Liver (tissue), 9 donors: ENCODE results near the gene UAP1. TPM values are rescaled to one million over a fixed set of nuclear protein-coding genes. Genes with fewer than 3 reads are reported as not detected.

Experiments used
- DNase-seq: peaks from one replicate; pipeline ENCODE4 v3.0.0-alpha.2; 2017; ENCODE audit warnings: low spot score
- H3K27ac ChIP-seq, 2 donors: one replicate each; pipeline ENCODE4 v1.7.0; 2013; ENCODE audit warnings: inconsistent platforms in 2 of 2, low read length in 2 of 2, control low read depth in 1 of 2, low read depth in 1 of 2, mild to moderate bottlenecking in 1 of 2
- H3K27me3 ChIP-seq, 4 donors: one replicate each; pipeline versions ENCODE4 v1.6.1 to v1.7.0; 2013; ENCODE audit warnings: low read length in 3 of 4, inconsistent platforms in 1 of 4, mild to moderate bottlenecking in 1 of 4, moderate library complexity in 1 of 4; ENCODE audit not compliant: control insufficient read depth in 4 of 4, insufficient read depth in 4 of 4
- H3K36me3 ChIP-seq, 4 donors: one replicate each; pipeline versions ENCODE4 v1.6.1 to v1.7.0; 2013; ENCODE audit warnings: low read length in 3 of 4, mild to moderate bottlenecking in 3 of 4, low read depth in 1 of 4, moderate library complexity in 1 of 4; ENCODE audit not compliant: control insufficient read depth in 4 of 4, insufficient read depth in 3 of 4
- H3K4me1 ChIP-seq, 4 donors: one replicate each; pipeline versions ENCODE4 v1.6.1 to v1.7.0; 2013; ENCODE audit warnings: low read length in 3 of 4, mild to moderate bottlenecking in 3 of 4, moderate library complexity in 1 of 4; ENCODE audit not compliant: control insufficient read depth in 4 of 4, insufficient read depth in 4 of 4
- H3K4me3 ChIP-seq, 3 donors: one replicate each; pipeline versions ENCODE4 v1.6.1 to v1.7.0; 2013; ENCODE audit warnings: low read length in 3 of 3, control low read depth in 1 of 3, low read depth in 1 of 3, mild to moderate bottlenecking in 1 of 3
- H3K9ac ChIP-seq, 2 donors: one replicate each; pipeline ENCODE4 v1.7.0; 2013; ENCODE audit warnings: low read length in 2 of 2, mild to moderate bottlenecking in 2 of 2, moderate library complexity in 2 of 2, control low read depth in 1 of 2, low read depth in 1 of 2
- H3K9me3 ChIP-seq, 4 donors: one replicate each; pipeline versions ENCODE4 v1.6.1 to v1.7.0; 2013; ENCODE audit warnings: low read length in 3 of 4; ENCODE audit not compliant: control insufficient read depth in 4 of 4
- CTCF ChIP-seq: fragments of 150-350 bp; IDR thresholded peaks from 2 replicates; pipeline ENCODE4 v1.5.1; 2017; ENCODE audit warnings: improper control_type of control experiment, low read depth, low read length; ENCODE audit not compliant: missing input control
- EGR1 ChIP-seq, 2 donors: IDR thresholded peaks; 2 replicates each; pipeline ENCODE4 v1.6.1; 2016 to 2018; ENCODE audit warnings: antibody characterized with exemption in 2 of 2, low read depth in 2 of 2
- FOXA1 ChIP-seq: IDR thresholded peaks from 2 replicates; pipeline ENCODE4 v1.6.1; 2016; ENCODE audit warnings: antibody characterized with exemption
- FOXA2 ChIP-seq: IDR thresholded peaks from 2 replicates; pipeline ENCODE4 v1.6.1; 2016; ENCODE audit warnings: antibody characterized with exemption
- GABPA ChIP-seq, 2 donors: IDR thresholded peaks in 1 of 2; conservative IDR thresholded peaks in 1 of 2; 2 replicates each; pipeline ENCODE4 v1.6.1; 2016; ENCODE audit warnings: antibody characterized with exemption in 2 of 2, mild to moderate bottlenecking in 1 of 2, moderate library complexity in 1 of 2
- HNF4A ChIP-seq, 2 donors: conservative IDR thresholded peaks; 2 replicates each; pipeline ENCODE4 v1.6.1; 2016; ENCODE audit warnings: antibody characterized with exemption in 2 of 2, mild to moderate bottlenecking in 2 of 2
- JUND ChIP-seq, 2 donors: IDR thresholded peaks; 2 replicates each; pipeline ENCODE4 v1.6.1; 2016; ENCODE audit warnings: antibody characterized with exemption in 2 of 2
- MAX ChIP-seq: IDR thresholded peaks from 2 replicates; pipeline ENCODE4 v1.6.1; 2016; ENCODE audit warnings: antibody characterized with exemption
- NR2F2 ChIP-seq: IDR thresholded peaks from 2 replicates; pipeline ENCODE4 v1.6.1; 2016; ENCODE audit warnings: antibody characterized with exemption
- RAD21 ChIP-seq, 2 donors: IDR thresholded peaks; 2 replicates each; pipeline ENCODE4 v1.6.1; 2016; ENCODE audit warnings: antibody characterized with exemption in 2 of 2, mild to moderate bottlenecking in 2 of 2
- REST ChIP-seq: IDR thresholded peaks from 2 replicates; pipeline ENCODE4 v1.6.1; 2016; ENCODE audit warnings: antibody characterized with exemption, mild to moderate bottlenecking
- RXRA ChIP-seq, 2 donors: IDR thresholded peaks; 2 replicates each; pipeline ENCODE4 v1.6.1; 2017 to 2018; ENCODE audit warnings: antibody characterized with exemption in 2 of 2, mild to moderate bottlenecking in 1 of 2
- SP1 ChIP-seq: IDR thresholded peaks from 2 replicates; pipeline ENCODE4 v1.6.1; 2018; ENCODE audit warnings: antibody characterized with exemption, mild to moderate bottlenecking
- YY1 ChIP-seq: IDR thresholded peaks from 2 replicates; pipeline ENCODE4 v1.6.1; 2016; ENCODE audit warnings: antibody characterized with exemption, mild to moderate bottlenecking
- ZBTB33 ChIP-seq: IDR thresholded peaks from 2 replicates; pipeline ENCODE4 v1.6.1; 2016; ENCODE audit warnings: antibody characterized with exemption
- WGBS: extraction: QIAGEN DNeasy Blood & Tissue Kit; methylation state at CpG from one replicate; pipeline ENCODE4 v1.1.7; 2013; 5-methylcytosine and 5-hydroxymethylcytosine counted together
- polyA plus RNA-seq, 2 donors: library from polyadenylated mRNA; stranded (reverse) in 1 of 2; unstranded in 1 of 2; fragments of 200-250 nt in 1 of 2; fragments of >200 nt in 1 of 2; fragmentation: Nextera tagmentation in 1 of 2; extraction: Ambion mirVana in 1 of 2; gene quantifications; one replicate each; pipeline versions ENCODE4 v1.2.1 to v1.2.3, GENCODE V29; 2013 to 2015
- total RNA-seq, 2 donors: library from RNA; depleted of rRNA; stranded (reverse); fragments of >200 nt; gene quantifications; one replicate each; pipeline ENCODE4 v1.2.3, GENCODE V29; 2014
- donor health status: healthy.
- donor health status: healthy.
- donor health status: healthy.
- donor health status: healthy.
- donor health status: healthy.

The UAP1 gene
- total and polyA plus RNA-seq, 4 donors = 28.9 to 120 (median 51.7) TPM

GRCh38 chr1:162554258-162554657, 7.3 kb upstream of the UAP1 start:
- WGBS = 92% methylated on average over 1 of the region's 1 CpG
- TF ChIP-seq CTCF (no peak), MAX (no peak), SP1 (no peak), EGR1 (IDR thresholded peaks at IDR 0.05; ENCODE audit: low read depth in 2 of 2) (no peak), ZBTB33 (no peak), YY1 (no peak), FOXA1 (no peak)
- Histone ChIP-seq H3K9ac (no peak overlapping the region), H3K9me3 (no peaks in the 10 kb centered on the region), H3K36me3 (no peaks in the 10 kb centered on the region), H3K27me3 (no peaks in the 10 kb centered on the region), H3K4me1 (peaks cover 1 to 20% (median 12%) of the 10 kb centered on the region in 4 donors), H3K4me3 (no peak overlapping the region), H3K27ac (no peak overlapping the region)
- DNase-seq = no peak

- Histone ChIP-seq H3K4me1 (peaks cover 3 to 21% (median 17%) of the 10 kb centered on the region in 4 donors), H3K27me3 (no peaks in the 10 kb centered on the region), H3K27ac (no peak overlapping the region), H3K9me3 (no peaks in the 10 kb centered on the region), H3K4me3 (no peak overlapping the region), H3K9ac (no peak overlapping the region), H3K36me3 (no peaks in the 10 kb centered on the region)
- TF ChIP-seq EGR1 (IDR thresholded peaks at IDR 0.05; ENCODE audit: low read depth in 2 of 2) (no peak), YY1 (no peak), RAD21 (IDR thresholded peaks at IDR 0.05) (no peak), CTCF (no peak), HNF4A (conservative IDR thresholded peaks at IDR 0.05) (no peak), JUND (IDR thresholded peaks at IDR 0.05) (no peak), NR2F2 (no peak), FOXA2 (no peak), REST (no peak), FOXA1 (no peak), GABPA (IDR thresholded peaks at IDR 0.05 in 1 of 2, conservative IDR thresholded peaks at IDR 0.05 in 1 of 2) (no peak), RXRA (IDR thresholded peaks at IDR 0.05) (no peak)
- 84% methylated on average over 3 of the region's 3 CpGs for WGBS
- DNase-seq = no peak
These were observed 4.0 kb upstream of the UAP1 start for GRCh38 chr1:162557536-162557935.
